K562 (cell line): ENCODE data around the gene NCMAP. TPM values are rescaled to one million over a fixed set of nuclear protein-coding genes. Genes with fewer than 3 reads are reported as not detected.

Experiments used
- ATAC-seq: fragments of 200-7000 bp; cut with Tn5 transposase; 3 replicates; pipeline ENCODE4 v1.9.1; 2020; ENCODE audit warnings: moderate library complexity
- BruUV-seq: library from RNA; stranded (reverse); fragments of 400-500 nt; replicated peaks from 2 replicates; lab custom pipeline; 2021; lab: Mats Ljungman, UMichigan
- CTCF ChIA-PET: fragments of 300-600 bp; formaldehyde crosslinking; extraction: SDS; loops from one replicate; lab custom pipeline; 2021; ENCODE audit warnings: low intra/inter-chr PET ratio; lab: Yijun Ruan, JAX
- POLR2A ChIA-PET: fragments of 300-600, 350-650 bp; sonication (Branson Sonifier 250); formaldehyde crosslinking; extraction: SDS; loops from one replicate; lab custom pipeline; 2021; ENCODE audit warnings: antibody characterized with exemption, inconsistent platforms; lab: Yijun Ruan, JAX
- DNase-seq, 4 experiments: peaks; one replicate each; pipeline versions ENCODE4 v3.0.0 to v3.0.0-alpha.2; 2011 to 2018; ENCODE audit warnings: low spot score in 3 of 4, mixed read lengths in 3 of 4; ENCODE audit errors: extremely low read depth in 1 of 4
- FAIRE-seq: peaks from 2 replicates; lab custom pipeline; 2011; peaks lifted over from hg19 to GRCh38; lab: Jason Lieb, UNC
- H2AFZ ChIP-seq: 2 replicates; pipeline ENCODE4 v1.6.0; 2011; ENCODE audit warnings: low read depth, low read length, control low read depth, inconsistent platforms
- H3K27ac ChIP-seq: fragments of 200-600 bp; 3 replicates; pipeline ENCODE4 v1.8.0; 2011; ENCODE audit warnings: low read depth, mild to moderate bottlenecking, control low read depth, inconsistent platforms, low read length, moderate library complexity, mixed read lengths; ENCODE audit errors: extremely low read depth
- H3K27me3 ChIP-seq, 2 experiments: fragments of 300-600 bp in 1 of 2; 2 replicates in 1 of 2; 3 replicates in 1 of 2; pipeline versions ENCODE4 v1.6.0 to v1.8.0; 2011; ENCODE audit warnings: inconsistent platforms in 2 of 2, low read length in 2 of 2, mild to moderate bottlenecking in 1 of 2, mixed read lengths in 1 of 2, moderate library complexity in 1 of 2; ENCODE audit not compliant: control insufficient read depth in 2 of 2, insufficient read depth in 2 of 2
- H3K36me3 ChIP-seq: fragments of 300-600 bp; 3 replicates; pipeline ENCODE4 v1.8.0; 2011; ENCODE audit warnings: mild to moderate bottlenecking, low read length, inconsistent platforms; ENCODE audit not compliant: control insufficient read depth, insufficient read depth
- H3K4me1 ChIP-seq, 2 experiments: fragments of 200-600 bp in 1 of 2; replicated peaks in 1 of 2; 2 replicates in 1 of 2; 3 replicates in 1 of 2; pipeline versions ENCODE4 v1.5.1 to v1.8.0; 2011; ENCODE audit warnings: inconsistent platforms in 2 of 2, low read length in 2 of 2, mild to moderate bottlenecking in 1 of 2, mixed read lengths in 1 of 2, moderate library complexity in 1 of 2; ENCODE audit not compliant: control insufficient read depth in 2 of 2, insufficient read depth in 2 of 2
- H3K4me2 ChIP-seq: 2 replicates; pipeline ENCODE4 v1.6.1; 2011; ENCODE audit warnings: low read length, control low read depth, inconsistent platforms, mixed read lengths; ENCODE audit not compliant: insufficient read depth
- H3K4me3 ChIP-seq: fragments of 200-600 bp; sonication (generic), shearing (Covaris generic); 2 replicates; pipeline ENCODE4 v1.5.1; 2016; ENCODE audit warnings: control low read depth, inconsistent platforms
- H3K79me2 ChIP-seq: fragments of 200-600 bp; 3 replicates; pipeline ENCODE4 v1.8.0; 2011; ENCODE audit warnings: low read length, inconsistent platforms; ENCODE audit not compliant: control insufficient read depth, insufficient read depth
- H3K9ac ChIP-seq, 2 experiments: 2 replicates each; pipeline versions ENCODE4 v1.6.0 to v1.6.1; 2011; ENCODE audit warnings: low read depth in 2 of 2, low read length in 2 of 2, control low read depth in 1 of 2, inconsistent platforms in 1 of 2, mild to moderate bottlenecking in 1 of 2, mixed read lengths in 1 of 2; ENCODE audit not compliant: insufficient read depth in 1 of 2
- H3K9me1 ChIP-seq: one replicate; pipeline ENCODE4 v1.6.0; 2011; ENCODE audit warnings: inconsistent platforms, mild to moderate bottlenecking, low read length, moderate library complexity; ENCODE audit not compliant: control insufficient read depth, insufficient read depth
- H3K9me3 ChIP-seq: replicated peaks from 2 replicates; pipeline ENCODE4 v1.5.1; 2011; ENCODE audit warnings: low read depth, low read length, inconsistent platforms; ENCODE audit not compliant: control insufficient read depth, insufficient read depth
- H4K20me1 ChIP-seq: replicated peaks from 2 replicates; pipeline ENCODE4 v1.6.1; 2011; ENCODE audit warnings: low read length, inconsistent platforms, mixed read lengths; ENCODE audit not compliant: control insufficient read depth, insufficient read depth
- COPS2 ChIP-seq: fragments of 450-650 bp; conservative IDR thresholded peaks from 2 replicates; pipeline ENCODE4 v1.6.1; 2016; ENCODE audit warnings: mild to moderate bottlenecking, moderate library complexity
- DIDO1 ChIP-seq: fragments of 450-650 bp; IDR thresholded peaks from 2 replicates; pipeline ENCODE4 v1.6.1; 2016; ENCODE audit warnings: low read depth, missing biosample characterization, missing genetic modification characterization
- FOXA3 ChIP-seq, 2 experiments: fragments of 450-650 bp in 1 of 2; sonication (generic) in 1 of 2; formaldehyde crosslinking; IDR thresholded peaks in 1 of 2; conservative IDR thresholded peaks in 1 of 2; 2 replicates each; pipeline versions ENCODE4 v1.4.0 to v1.8.0; 2020 to 2022; ENCODE audit warnings: mild to moderate bottlenecking in 2 of 2, missing genetic modification reagents in 1 of 2
- GTF2E2 ChIP-seq: fragments of 200-800 bp; sonication (Bioruptor generic); IDR thresholded peaks from 2 replicates; pipeline ENCODE4 v1.6.1; 2016; ENCODE audit warnings: missing genetic modification characterization, missing compliant biosample characterization
- HSF4 ChIP-seq: fragments of 250-450 bp; sonication (Bioruptor Pico); IDR thresholded peaks from 2 replicates; pipeline ENCODE4 v2.1.2; 2022; ENCODE audit warnings: mild to moderate bottlenecking, moderate library complexity, borderline replicate concordance
- KLF10 ChIP-seq: fragments of 250-450 bp; sonication (Bioruptor Pico); IDR thresholded peaks from 2 replicates; pipeline ENCODE4 v1.6.1; 2021; ENCODE audit warnings: matching md5 sums
- MAZ ChIP-seq, 2 experiments: fragments of 450-650 bp in 1 of 2; sonication (generic) in 1 of 2; formaldehyde crosslinking; IDR thresholded peaks in 1 of 2; conservative IDR thresholded peaks in 1 of 2; 2 replicates each; pipeline versions ENCODE4 v1.4.0 to v1.5.0; 2020; ENCODE audit warnings: mild to moderate bottlenecking in 1 of 2, missing genetic modification reagents in 1 of 2
- PCBP1 ChIP-seq: fragments of 200-400 bp; formaldehyde crosslinking; IDR thresholded peaks from 2 replicates; pipeline ENCODE4 v1.6.1; 2018; ENCODE audit warnings: mild to moderate bottlenecking, low read depth, low read length; ENCODE audit not compliant: poor library complexity, severe bottlenecking
- PPARD ChIP-seq: fragments of 250-450 bp; sonication (Bioruptor Pico); IDR thresholded peaks from 2 replicates; pipeline ENCODE4 v1.8.0; 2022; ENCODE audit warnings: inconsistent platforms, mild to moderate bottlenecking, moderate library complexity
- SMAD3 ChIP-seq: fragments of 450-650 bp; formaldehyde crosslinking; conservative IDR thresholded peaks from 2 replicates; pipeline ENCODE4 v1.4.0; 2020; ENCODE audit warnings: mild to moderate bottlenecking
- ZC3H8 ChIP-seq: fragments of 450-650 bp; IDR thresholded peaks from 2 replicates; pipeline ENCODE4 v1.6.1; 2017
- ZNF561 ChIP-seq: fragments of 450-650 bp; formaldehyde crosslinking; conservative IDR thresholded peaks from 2 replicates; pipeline ENCODE4 v1.4.0; 2020; ENCODE audit warnings: mild to moderate bottlenecking, moderate library complexity
- WGBS: fragments of 100-300 bp; shearing (Covaris generic); methylation state at CpG from one replicate; pipeline ENCODE4 v1.1.6; 2016; ENCODE audit warnings: low coverage, mixed read lengths; ENCODE audit not compliant: insufficient coverage; ENCODE audit errors: missing lambda C conversion rate; 5-methylcytosine and 5-hydroxymethylcytosine counted together
- in situ Hi-C: fragments of 300-500 bp; cut with MboI; formaldehyde crosslinking; loops from 4 replicates; pipeline ENCODE4 v1.15.0; 2018; ENCODE audit warnings: inconsistent platforms, mixed read lengths
- intact Hi-C: fragments of 100-400 bp; cut with micrococcal nuclease; formaldehyde crosslinking; loops from 2 replicates; pipeline ENCODE4 v1.14.2; 2022
- polyA plus RNA-seq, 8 experiments: library from polyadenylated mRNA; depleted of rRNA in 4 of 8; stranded (reverse) in 5 of 8; unstranded in 3 of 8; fragments of >200 nt; fragmentation: Nextera tagmentation in 2 of 8; fragmentation: Illumina TruSeq in 1 of 8; extraction: Ambion mirVana in 2 of 8; extraction: Trizol in 1 of 8; gene quantifications; 2 replicates each; pipeline versions ENCODE4 v1.2.1 to v1.2.3, GENCODE V29; 2011 to 2014; ENCODE audit warnings: inconsistent platforms in 1 of 8, missing spikeins in 1 of 8
- total RNA-seq, 7 experiments: library from RNA; depleted of rRNA in 6 of 7; stranded (reverse); fragments of >200 nt in 6 of 7; fragmentation: Illumina TruSeq in 2 of 7; extraction: Trizol in 2 of 7; gene quantifications; 2 replicates each; pipeline versions ENCODE4 v1.2.1 to v1.2.3, GENCODE V29; 2011 to 2021; ENCODE audit warnings: low replicate concordance in 1 of 7
- TF ChIP-seq, protein P1 (sequence below): fragments of 450-650 bp; IDR thresholded peaks from 2 replicates; pipeline ENCODE4 v1.6.1; 2016; ENCODE audit warnings: low read depth
- TF ChIP-seq, protein P2 (sequence below): fragments of 250-450 bp; sonication (Bioruptor Pico); IDR thresholded peaks from 2 replicates; pipeline ENCODE4 v1.8.0; 2021; ENCODE audit warnings: mild to moderate bottlenecking, moderate library complexity

NCMAP gene
- total and polyA plus RNA-seq, 9 of the 15 experiments (the other 6 are each of a cell fraction or from before 2014, with no cell fraction given): 0.03 TPM; not detected in 8

DNA sequence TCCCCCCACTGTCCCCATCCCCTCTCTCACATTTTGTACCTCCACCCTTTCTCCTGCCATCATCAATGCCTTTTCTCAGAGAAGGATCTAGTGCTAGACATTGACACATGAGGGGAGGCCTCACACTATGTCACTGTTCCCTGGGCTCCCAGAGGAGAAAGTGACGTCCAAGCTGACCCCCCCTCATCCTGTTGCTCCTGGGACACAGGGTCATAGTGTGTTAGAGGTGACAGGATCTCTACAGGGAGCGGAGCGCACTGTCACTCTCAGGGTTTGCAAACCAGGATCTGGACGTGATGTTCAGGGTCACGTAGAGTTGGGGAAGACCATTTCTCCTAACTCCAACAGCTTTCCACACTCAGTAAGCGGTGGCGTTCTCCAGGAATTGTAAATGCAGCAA is 2.6 kb downstream of the NCMAP start:
- no peak overlapping the region for H3K27ac ChIP-seq
- no peak overlapping the region for H2AFZ ChIP-seq
- H3K4me2 ChIP-seq: no peak overlapping the region
- no peak for ATAC-seq
- H3K27me3 ChIP-seq: peaks cover 44 to 76% of the 10 kb centered on the region in 2 experiments
- no peaks in the 10 kb centered on the region for H3K9me1 ChIP-seq
- WGBS: 1% methylated on average over 7 of the region's 7 CpGs
- no peaks in the 10 kb centered on the region for H3K79me2 ChIP-seq
- FAIRE-seq: no peak
- peaks cover 0 to 7% of the 10 kb centered on the region in 2 experiments; a peak in 2 of 5 replicates for H3K4me1 ChIP-seq
- no peak overlapping the region for H3K4me3 ChIP-seq
- H3K9ac ChIP-seq: no peak overlapping the region
- no TSS peak for BruUV-seq
- no peaks in the 10 kb centered on the region for H3K36me3 ChIP-seq
- ChIA-PET CTCF (no interaction called here), POLR2A (interaction anchor here (0.5 to 1.8 kb wide), 7 partner anchors 10 to 352 kb away, joined by 3 to 7 read pairs (median 3); no protein-coding TSS in a partner anchor)
- peaks cover 3% of the 10 kb centered on the region for H4K20me1 ChIP-seq
- DNase-seq: no peak
- intact Hi-C loops (no loop called here), in situ Hi-C loops (no loop called here)
- H3K9me3 ChIP-seq: no peaks in the 10 kb centered on the region
- TF ChIP-seq ZNF561 (no peak), COPS2 (no peak), PCBP1 (no peak), FOXA3 (CRISPR knock-in tag; conservative IDR thresholded peaks at IDR 0.05 in 1 of 2, IDR thresholded peaks at IDR 0.05 in 1 of 2) (no peak), PPARD (CRISPR knock-in tag) (no peak), DIDO1 (tag) (no peak), ZC3H8 (no peak), SMAD3 (no peak), MAZ (CRISPR knock-in tag; conservative IDR thresholded peaks at IDR 0.05 in 1 of 2, IDR thresholded peaks at IDR 0.05 in 1 of 2) (no peak), HSF4 (CRISPR knock-in tag) (no peak), GTF2E2 (no peak), KLF10 (CRISPR knock-in tag) (no peak)
- TF ChIP-seq, protein P1, sequence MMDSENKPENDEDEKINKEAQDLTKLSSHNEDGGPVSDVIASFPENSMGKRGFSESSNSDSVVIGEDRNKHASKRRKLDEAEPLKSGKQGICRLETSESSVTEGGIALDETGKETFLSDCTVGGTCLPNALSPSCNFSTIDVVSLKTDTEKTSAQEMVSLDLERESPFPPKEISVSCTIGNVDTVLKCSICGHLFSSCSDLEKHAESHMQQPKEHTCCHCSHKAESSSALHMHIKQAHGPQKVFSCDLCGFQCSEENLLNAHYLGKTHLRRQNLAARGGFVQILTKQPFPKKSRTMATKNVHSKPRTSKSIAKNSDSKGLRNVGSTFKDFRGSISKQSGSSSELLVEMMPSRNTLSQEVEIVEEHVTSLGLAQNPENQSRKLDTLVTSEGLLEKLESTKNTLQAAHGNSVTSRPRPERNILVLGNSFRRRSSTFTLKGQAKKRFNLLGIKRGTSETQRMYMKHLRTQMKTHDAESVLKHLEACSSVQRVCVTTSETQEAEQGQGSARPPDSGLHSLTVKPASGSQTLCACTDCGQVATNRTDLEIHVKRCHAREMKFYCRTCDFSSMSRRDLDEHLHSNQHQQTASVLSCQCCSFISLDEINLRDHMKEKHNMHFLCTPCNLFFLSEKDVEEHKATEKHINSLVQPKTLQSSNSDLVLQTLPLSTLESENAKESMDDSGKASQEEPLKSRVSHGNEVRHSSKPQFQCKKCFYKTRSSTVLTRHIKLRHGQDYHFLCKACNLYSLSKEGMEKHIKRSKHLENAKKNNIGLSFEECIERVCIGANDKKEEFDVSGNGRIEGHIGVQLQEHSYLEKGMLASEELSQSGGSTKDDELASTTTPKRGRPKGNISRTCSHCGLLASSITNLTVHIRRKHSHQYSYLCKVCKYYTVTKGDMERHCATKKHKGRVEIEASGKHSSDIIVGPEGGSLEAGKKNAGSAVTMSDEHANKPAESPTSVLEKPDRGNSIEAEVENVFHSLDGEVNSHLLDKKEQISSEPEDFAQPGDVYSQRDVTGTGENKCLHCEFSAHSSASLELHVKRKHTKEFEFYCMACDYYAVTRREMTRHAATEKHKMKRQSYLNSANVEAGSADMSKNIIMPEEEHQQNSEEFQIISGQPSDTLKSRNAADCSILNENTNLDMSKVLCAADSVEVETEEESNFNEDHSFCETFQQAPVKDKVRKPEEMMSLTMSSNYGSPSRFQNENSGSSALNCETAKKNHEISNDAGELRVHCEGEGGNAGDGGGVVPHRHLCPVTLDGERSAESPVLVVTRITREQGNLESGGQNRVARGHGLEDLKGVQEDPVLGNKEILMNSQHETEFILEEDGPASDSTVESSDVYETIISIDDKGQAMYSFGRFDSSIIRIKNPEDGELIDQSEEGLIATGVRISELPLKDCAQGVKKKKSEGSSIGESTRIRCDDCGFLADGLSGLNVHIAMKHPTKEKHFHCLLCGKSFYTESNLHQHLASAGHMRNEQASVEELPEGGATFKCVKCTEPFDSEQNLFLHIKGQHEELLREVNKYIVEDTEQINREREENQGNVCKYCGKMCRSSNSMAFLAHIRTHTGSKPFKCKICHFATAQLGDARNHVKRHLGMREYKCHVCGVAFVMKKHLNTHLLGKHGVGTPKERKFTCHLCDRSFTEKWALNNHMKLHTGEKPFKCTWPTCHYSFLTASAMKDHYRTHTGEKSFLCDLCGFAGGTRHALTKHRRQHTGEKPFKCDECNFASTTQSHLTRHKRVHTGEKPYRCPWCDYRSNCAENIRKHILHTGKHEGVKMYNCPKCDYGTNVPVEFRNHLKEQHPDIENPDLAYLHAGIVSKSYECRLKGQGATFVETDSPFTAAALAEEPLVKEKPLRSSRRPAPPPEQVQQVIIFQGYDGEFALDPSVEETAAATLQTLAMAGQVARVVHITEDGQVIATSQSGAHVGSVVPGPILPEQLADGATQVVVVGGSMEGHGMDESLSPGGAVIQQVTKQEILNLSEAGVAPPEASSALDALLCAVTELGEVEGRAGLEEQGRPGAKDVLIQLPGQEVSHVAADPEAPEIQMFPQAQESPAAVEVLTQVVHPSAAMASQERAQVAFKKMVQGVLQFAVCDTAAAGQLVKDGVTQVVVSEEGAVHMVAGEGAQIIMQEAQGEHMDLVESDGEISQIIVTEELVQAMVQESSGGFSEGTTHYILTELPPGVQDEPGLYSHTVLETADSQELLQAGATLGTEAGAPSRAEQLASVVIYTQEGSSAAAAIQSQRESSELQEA: no peak
- TF ChIP-seq, protein P2, sequence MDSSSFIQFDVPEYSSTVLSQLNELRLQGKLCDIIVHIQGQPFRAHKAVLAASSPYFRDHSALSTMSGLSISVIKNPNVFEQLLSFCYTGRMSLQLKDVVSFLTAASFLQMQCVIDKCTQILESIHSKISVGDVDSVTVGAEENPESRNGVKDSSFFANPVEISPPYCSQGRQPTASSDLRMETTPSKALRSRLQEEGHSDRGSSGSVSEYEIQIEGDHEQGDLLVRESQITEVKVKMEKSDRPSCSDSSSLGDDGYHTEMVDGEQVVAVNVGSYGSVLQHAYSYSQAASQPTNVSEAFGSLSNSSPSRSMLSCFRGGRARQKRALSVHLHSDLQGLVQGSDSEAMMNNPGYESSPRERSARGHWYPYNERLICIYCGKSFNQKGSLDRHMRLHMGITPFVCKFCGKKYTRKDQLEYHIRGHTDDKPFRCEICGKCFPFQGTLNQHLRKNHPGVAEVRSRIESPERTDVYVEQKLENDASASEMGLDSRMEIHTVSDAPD: no peak
